CD14-positive monocyte (primary cell): ENCODE data around the gene MACROH2A1. TPM values are rescaled to one million over a fixed set of nuclear protein-coding genes. Genes with fewer than 3 reads are reported as not detected.
A peak's percentile ranks its signal among the peaks of the same experiment; 100 is the strongest.

Source experiments
- DNase-seq, 3 donors: peaks; one replicate each; pipeline ENCODE4 v3.0.0-alpha.2; 2011 to 2022
- H2AFZ ChIP-seq: 2 replicates; pipeline ENCODE4 v1.6.0; 2012; ENCODE audit warnings: mild to moderate bottlenecking, low read depth, low read length, inconsistent platforms; ENCODE audit not compliant: insufficient read depth, poor library complexity, severe bottlenecking
- H3K27ac ChIP-seq, 2 donors: 1 replicate in 1 of 2; 2 replicates in 1 of 2; pipeline ENCODE4 v1.5.1; 2012 to 2013; ENCODE audit warnings: low read length in 2 of 2, control low read depth in 1 of 2, inconsistent platforms in 1 of 2, low read depth in 1 of 2, mild to moderate bottlenecking in 1 of 2
- H3K27me3 ChIP-seq, 2 donors: one replicate each; pipeline versions ENCODE4 v1.6.0 to v1.6.1; 2011 to 2013; ENCODE audit warnings: low read length in 2 of 2; ENCODE audit not compliant: control insufficient read depth in 2 of 2, insufficient read depth in 2 of 2
- H3K36me3 ChIP-seq, 2 donors: replicated peaks in 1 of 2; 1 replicate in 1 of 2; 2 replicates in 1 of 2; pipeline versions ENCODE4 v1.5.1 to v1.6.1; 2012 to 2013; ENCODE audit warnings: low read length in 2 of 2, control low read depth in 1 of 2, inconsistent platforms in 1 of 2, mild to moderate bottlenecking in 1 of 2; ENCODE audit not compliant: insufficient read depth in 2 of 2, control insufficient read depth in 1 of 2
- H3K4me1 ChIP-seq, 2 donors: 1 replicate in 1 of 2; 2 replicates in 1 of 2; pipeline versions ENCODE4 v1.5.1 to v1.6.1; 2012 to 2013; ENCODE audit warnings: low read length in 2 of 2, control low read depth in 1 of 2, inconsistent platforms in 1 of 2, mild to moderate bottlenecking in 1 of 2, moderate library complexity in 1 of 2; ENCODE audit not compliant: insufficient read depth in 2 of 2, control insufficient read depth in 1 of 2
- H3K4me2 ChIP-seq: replicated peaks from 2 replicates; pipeline ENCODE3; 2012; ENCODE audit warnings: low read length, moderate library complexity, mild to moderate bottlenecking; ENCODE audit not compliant: poor library complexity, severe bottlenecking; ENCODE audit errors: extremely low read depth
- H3K4me3 ChIP-seq, 3 experiments: fragments of 200-600 bp in 1 of 3; sonication (generic) in 1 of 3; replicated peaks in 1 of 3; 1 replicate in 2 of 3; 2 replicates in 1 of 3; pipeline ENCODE4 v1.5.1; 2011 to 2013; ENCODE audit warnings: low read length in 3 of 3, mild to moderate bottlenecking in 3 of 3, control low read depth in 2 of 3, low read depth in 2 of 3, inconsistent platforms in 1 of 3, moderate library complexity in 1 of 3
- H3K79me2 ChIP-seq: 2 replicates; pipeline ENCODE4 v1.6.0; 2012; ENCODE audit warnings: mild to moderate bottlenecking, control low read depth, inconsistent platforms, low read length, moderate library complexity; ENCODE audit not compliant: insufficient read depth
- H3K9ac ChIP-seq: 2 replicates; pipeline ENCODE4 v1.6.0; 2017; ENCODE audit warnings: low read length, mild to moderate bottlenecking; ENCODE audit not compliant: insufficient read depth, poor library complexity, severe bottlenecking
- H3K9me3 ChIP-seq, 2 donors: replicated peaks in 1 of 2; 1 replicate in 1 of 2; 2 replicates in 1 of 2; pipeline versions ENCODE4 v1.5.1 to v1.6.1; 2012 to 2013; ENCODE audit warnings: low read length in 2 of 2, control low read depth in 1 of 2; ENCODE audit not compliant: control insufficient read depth in 1 of 2, insufficient read depth in 1 of 2
- H4K20me1 ChIP-seq: 2 replicates; pipeline ENCODE4 v1.6.0; 2012; ENCODE audit warnings: mild to moderate bottlenecking, low read length, control low read depth, moderate library complexity; ENCODE audit not compliant: insufficient read depth
- H3K27ac Mint-ChIP-seq, 7 donors: one replicate each; pipeline ENCODE4 v1.8.0; 2020; ENCODE audit warnings: mild to moderate bottlenecking in 7 of 7, mixed read lengths in 7 of 7, moderate library complexity in 6 of 7, inconsistent platforms in 2 of 7
- H3K27me3 Mint-ChIP-seq, 3 donors: one replicate each; pipeline ENCODE4 v1.8.0; 2021 to 2022; ENCODE audit warnings: low read depth in 3 of 3, mild to moderate bottlenecking in 3 of 3, mixed read lengths in 3 of 3, moderate library complexity in 3 of 3, inconsistent platforms in 1 of 3
- H3K36me3 Mint-ChIP-seq, 2 donors: one replicate each; pipeline ENCODE4 v1.8.0; 2020; ENCODE audit warnings: mixed read lengths in 2 of 2, inconsistent platforms in 1 of 2, mild to moderate bottlenecking in 1 of 2
- H3K4me1 Mint-ChIP-seq: one replicate; pipeline ENCODE4 v1.8.0; 2020; ENCODE audit warnings: mild to moderate bottlenecking, mixed read lengths
- H3K4me3 Mint-ChIP-seq, 2 donors: one replicate each; pipeline ENCODE4 v1.8.0; 2020; ENCODE audit warnings: mild to moderate bottlenecking in 2 of 2, mixed read lengths in 2 of 2, moderate library complexity in 1 of 2
- H3K9me3 Mint-ChIP-seq, 7 donors: one replicate each; pipeline ENCODE4 v1.8.0; 2020 to 2022; ENCODE audit warnings: mixed read lengths in 7 of 7, mild to moderate bottlenecking in 6 of 7, moderate library complexity in 6 of 7, inconsistent platforms in 2 of 7
- WGBS: methylation state at CpG from one replicate; pipeline ENCODE4 v1.1.5; 2013; ENCODE audit warnings: missing lambda C conversion rate; ENCODE audit not compliant: insufficient coverage; 5-methylcytosine and 5-hydroxymethylcytosine counted together
- intact Hi-C, 2 donors: fragments of 100-400 bp; cut with micrococcal nuclease; formaldehyde crosslinking; loops; one replicate each; pipeline versions ENCODE4 v1.15.0 to v1.15.1; 2023
- polyA plus RNA-seq, 3 donors: library from polyadenylated mRNA; depleted of rRNA in 1 of 3; unstranded in 2 of 3; stranded (reverse) in 1 of 3; fragments of 300-500 nt in 2 of 3; fragments of >200 nt in 1 of 3; fragmentation: Illumina TruSeq in 2 of 3; gene quantifications; 1 replicate in 2 of 3; 2 replicates in 1 of 3; pipeline ENCODE4 v1.2.3, GENCODE V29; 2012 to 2021
- TF ChIP-seq, protein P1 (sequence below): fragments of 200-600 bp; IDR thresholded peaks from one replicate; pipeline ENCODE4 v1.8.0; 2022; ENCODE audit warnings: antibody characterized with exemption, mild to moderate bottlenecking

Gene MACROH2A1
- polyA plus RNA-seq, 3 donors: 352 to 443 (median 440) TPM

DNA sequence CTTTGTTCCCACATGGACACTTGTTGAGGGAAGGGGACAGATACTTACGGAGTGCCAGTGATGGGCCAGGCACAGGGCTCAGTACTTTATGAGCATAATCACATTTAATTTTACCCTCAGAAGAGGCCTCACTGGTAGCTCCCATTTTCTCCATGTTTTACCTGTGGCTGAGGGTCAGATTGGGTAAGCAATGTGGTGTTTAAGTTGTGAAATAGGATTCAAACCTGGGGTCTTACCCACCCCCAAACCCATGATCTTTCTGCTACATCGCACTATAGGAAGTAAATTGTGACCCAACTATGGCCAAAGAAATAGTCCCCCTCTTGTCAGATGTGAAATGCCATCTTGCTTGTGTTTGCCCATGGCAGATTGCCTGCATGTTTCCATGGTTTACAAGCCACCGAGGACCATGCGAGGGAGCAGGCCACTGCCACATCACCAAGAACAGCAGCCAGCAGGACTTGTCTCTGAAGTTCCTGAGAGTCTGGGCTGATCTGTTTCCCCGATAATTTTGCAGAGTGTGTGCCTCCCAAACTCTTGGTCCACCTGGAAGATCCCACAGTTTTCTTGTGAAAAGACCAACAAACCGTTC lies 95.4 kb downstream of the MACROH2A1 start:
- Mint-ChIP-seq H3K9me3 (no peaks in the 10 kb centered on the region), H3K36me3 (no peaks in the 10 kb centered on the region), H3K27me3 (peaks cover 2 to 3% (median 3%) of the 10 kb centered on the region in 3 donors), H3K4me3 (no peak overlapping the region), H3K27ac (no peak overlapping the region), H3K4me1 (no peaks in the 10 kb centered on the region)
- Histone ChIP-seq H3K4me3 (no peak overlapping the region), H3K4me1 (no peaks in the 10 kb centered on the region), H3K36me3 (no peaks in the 10 kb centered on the region), H3K9me3 (no peaks in the 10 kb centered on the region), H4K20me1 (no peaks in the 10 kb centered on the region), H2AFZ (no peak overlapping the region), H3K27me3 (no peaks in the 10 kb centered on the region), H3K79me2 (no peaks in the 10 kb centered on the region), H3K4me2 (no peak overlapping the region), H3K9ac (no peak overlapping the region), H3K27ac (no peak overlapping the region)
- intact Hi-C loops: no loop called here
- TF ChIP-seq, protein P1, sequence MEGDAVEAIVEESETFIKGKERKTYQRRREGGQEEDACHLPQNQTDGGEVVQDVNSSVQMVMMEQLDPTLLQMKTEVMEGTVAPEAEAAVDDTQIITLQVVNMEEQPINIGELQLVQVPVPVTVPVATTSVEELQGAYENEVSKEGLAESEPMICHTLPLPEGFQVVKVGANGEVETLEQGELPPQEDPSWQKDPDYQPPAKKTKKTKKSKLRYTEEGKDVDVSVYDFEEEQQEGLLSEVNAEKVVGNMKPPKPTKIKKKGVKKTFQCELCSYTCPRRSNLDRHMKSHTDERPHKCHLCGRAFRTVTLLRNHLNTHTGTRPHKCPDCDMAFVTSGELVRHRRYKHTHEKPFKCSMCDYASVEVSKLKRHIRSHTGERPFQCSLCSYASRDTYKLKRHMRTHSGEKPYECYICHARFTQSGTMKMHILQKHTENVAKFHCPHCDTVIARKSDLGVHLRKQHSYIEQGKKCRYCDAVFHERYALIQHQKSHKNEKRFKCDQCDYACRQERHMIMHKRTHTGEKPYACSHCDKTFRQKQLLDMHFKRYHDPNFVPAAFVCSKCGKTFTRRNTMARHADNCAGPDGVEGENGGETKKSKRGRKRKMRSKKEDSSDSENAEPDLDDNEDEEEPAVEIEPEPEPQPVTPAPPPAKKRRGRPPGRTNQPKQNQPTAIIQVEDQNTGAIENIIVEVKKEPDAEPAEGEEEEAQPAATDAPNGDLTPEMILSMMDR: no peak
- 89% methylated on average over 2 of the region's 6 CpGs for WGBS
- DNase-seq: no peak

DNA sequence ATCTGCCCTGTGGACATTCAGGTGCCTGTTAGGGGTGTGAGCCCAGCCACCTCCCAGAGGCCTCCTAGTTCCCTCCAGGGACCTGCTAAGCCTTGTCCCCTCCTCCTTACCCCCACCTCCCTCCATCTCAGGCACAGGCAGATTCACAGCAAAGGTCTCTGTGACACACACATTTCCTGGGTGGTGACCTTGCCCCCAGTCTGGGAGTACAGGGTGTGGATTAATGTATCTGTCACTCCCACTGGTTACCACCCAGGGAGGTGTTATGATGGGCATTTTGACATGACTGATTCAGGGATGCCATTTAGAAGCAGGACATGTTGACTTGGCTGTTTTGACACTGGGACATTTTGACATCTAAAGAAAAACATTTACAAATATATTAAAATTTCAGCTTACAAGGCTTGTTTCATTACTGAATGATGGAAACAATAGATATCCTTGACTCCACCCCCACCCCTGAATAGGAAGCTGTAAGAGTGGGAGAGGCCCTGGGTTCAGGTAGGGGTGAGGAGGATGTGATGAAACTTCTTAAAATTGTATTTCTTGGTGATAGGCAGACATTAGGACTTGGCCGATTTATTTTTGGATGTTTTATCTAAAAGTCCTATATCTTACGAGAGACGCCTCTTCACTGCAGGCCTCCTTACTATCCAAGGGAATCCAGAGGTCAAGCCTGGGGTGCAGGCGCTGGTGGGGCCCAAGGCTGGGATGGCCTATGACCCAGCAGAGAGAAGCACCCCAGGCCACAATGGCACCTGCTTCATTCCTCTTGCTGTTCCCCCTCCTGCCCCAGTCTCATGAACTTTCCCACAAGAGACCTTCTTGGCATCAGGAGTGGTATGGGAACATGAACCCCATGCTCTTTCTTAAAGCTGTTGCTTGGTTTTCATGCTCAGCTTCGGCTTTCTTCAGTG lies 101.9 kb downstream of the MACROH2A1 start:
- no peaks in the 10 kb centered on the region for H3K36me3 Mint-ChIP-seq
- WGBS: 92% methylated on average over 5 of the region's 5 CpGs
- H3K4me3 Mint-ChIP-seq: no peak overlapping the region
- no peaks in the 10 kb centered on the region for H3K79me2 ChIP-seq
- TF ChIP-seq, protein P1: no peak
- DNase-seq: no peak
- no peak overlapping the region for H2AFZ ChIP-seq
- peak overlapping the region in 1 of 7 donors; percentile 62 for H3K27ac Mint-ChIP-seq
- H3K4me1 ChIP-seq: no peaks in the 10 kb centered on the region
- H3K4me1 Mint-ChIP-seq: peaks cover 6% of the 10 kb centered on the region
- no peak overlapping the region for H3K4me3 ChIP-seq
- no peaks in the 10 kb centered on the region for H3K27me3 ChIP-seq
- intact Hi-C loops: no loop called here
- H3K36me3 ChIP-seq: no peaks in the 10 kb centered on the region
- no peak overlapping the region for H3K4me2 ChIP-seq
- no peaks in the 10 kb centered on the region for H3K9me3 ChIP-seq
- H3K9ac ChIP-seq: no peak overlapping the region
- H3K9me3 Mint-ChIP-seq: no peaks in the 10 kb centered on the region
- H4K20me1 ChIP-seq: no peaks in the 10 kb centered on the region
- H3K27ac ChIP-seq: no peak overlapping the region
- H3K27me3 Mint-ChIP-seq: peaks cover 0 to 3% (median 2%) of the 10 kb centered on the region in 3 donors
